Stimulated activated CD4-positive, alpha-beta T cell treated with anti-CD3 and anti-CD28 coated beads, Interleukin-1b, Interleukin-23, amount 100 ng/mL, for 48 hours (primary cell): ENCODE measurements around the gene TAF1.
"Not testable (repeated sequence)": the region's sequence is repeated elsewhere in the genome, so short reads cannot be mapped to it uniquely, and the experiment has no call there.

Experiments used
- DNase-seq: peaks from one replicate; pipeline ENCODE4 v3.0.0-alpha.2; 2020

TAF1 gene

DNA sequence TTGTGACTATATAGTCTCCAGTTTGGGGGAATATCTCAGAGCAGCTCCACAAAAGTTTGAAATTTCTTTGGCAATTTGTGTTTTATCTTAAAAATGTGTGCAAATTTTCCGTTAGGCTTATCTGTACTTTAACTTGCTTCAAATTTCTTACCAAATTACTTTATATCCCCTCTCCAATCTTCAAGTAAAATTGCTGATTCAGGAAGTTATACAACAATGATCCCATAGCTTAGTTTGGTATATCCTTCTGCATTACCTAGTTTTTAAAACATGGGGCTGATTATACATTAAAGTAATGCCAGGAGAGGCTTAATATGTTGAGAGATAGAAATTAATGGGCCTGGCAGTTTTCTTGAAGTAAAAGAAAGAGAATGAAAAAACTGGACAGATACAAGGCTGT lies 66.6 kb downstream of the TAF1 start:
- DNase-seq: no peak

DNA sequence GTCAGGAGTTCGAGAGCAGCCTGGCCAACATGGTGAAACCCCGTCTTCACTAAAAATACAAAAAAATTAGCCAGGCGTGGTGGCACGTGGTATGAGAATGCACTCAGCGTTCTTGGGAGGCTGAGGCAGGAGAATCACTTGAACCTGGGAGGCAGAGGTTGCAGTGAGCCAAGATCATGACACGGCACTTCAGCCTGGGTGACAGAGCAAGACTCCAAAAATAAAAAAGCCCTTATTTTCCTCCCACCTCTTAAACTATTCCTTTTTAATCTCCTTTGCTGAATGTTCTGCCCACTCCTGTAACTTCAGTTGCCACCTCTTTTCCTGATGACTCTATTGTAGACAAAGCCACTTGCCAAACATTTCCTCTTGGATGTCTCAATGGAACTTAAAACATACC lies 72.6 kb downstream of the TAF1 start:
- no peak for DNase-seq

DNA sequence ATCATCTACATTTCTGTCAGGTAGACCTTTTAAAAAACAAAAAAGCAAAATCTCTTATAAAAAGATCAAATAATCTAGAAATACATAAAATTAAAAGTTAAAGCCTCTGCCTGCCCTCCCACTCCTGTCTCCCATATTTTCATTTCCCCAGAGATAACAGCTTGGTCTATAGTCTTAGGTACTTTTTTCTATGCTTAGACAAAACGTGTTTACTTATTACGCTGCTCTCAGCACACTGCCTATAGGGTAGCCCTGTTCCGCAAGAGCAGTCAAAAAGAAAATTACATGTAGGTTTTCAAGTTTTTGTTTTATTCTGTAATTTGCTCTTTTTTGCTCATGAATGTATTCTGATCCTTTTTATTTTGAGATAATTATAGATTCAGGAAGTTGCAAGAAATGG lies 73.3 kb downstream of the TAF1 start:
- DNase-seq: no peak

DNA sequence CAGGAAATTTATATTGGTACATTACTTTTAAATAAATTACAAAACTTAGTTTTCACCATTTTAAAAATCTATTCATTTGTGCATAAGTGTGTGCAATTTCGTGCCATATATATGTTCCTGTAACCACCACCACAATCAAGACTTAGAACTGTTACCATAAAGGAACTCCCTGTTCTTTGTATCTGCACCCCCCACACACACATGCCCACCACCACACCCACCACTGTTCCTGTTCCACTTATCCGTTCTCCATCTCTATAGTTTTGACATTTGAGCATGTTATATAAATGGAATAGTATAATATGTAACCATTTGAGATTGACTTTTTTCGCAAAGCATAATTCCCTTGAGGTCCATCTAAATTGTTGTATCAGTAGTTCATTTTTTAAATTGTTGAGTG lies 73.7 kb downstream of the TAF1 start:
- DNase-seq: no peak

DNA sequence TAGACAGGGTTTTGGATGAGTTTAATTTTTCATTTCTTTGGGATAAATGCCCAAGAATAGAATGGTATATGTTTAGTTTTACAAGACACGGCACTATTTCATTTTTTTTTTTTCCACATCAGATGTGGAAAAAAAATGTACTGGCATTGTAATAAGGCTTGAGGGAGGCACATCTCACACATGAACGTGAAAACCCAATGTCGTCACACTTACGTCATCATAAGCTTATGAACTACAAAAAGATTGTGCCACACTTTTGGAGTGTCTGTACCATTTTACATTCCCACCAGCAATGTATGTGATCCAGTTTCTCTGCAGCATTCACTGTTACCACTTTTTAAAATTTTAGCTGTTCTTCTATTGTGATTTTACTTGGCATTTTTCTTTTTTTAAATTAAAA lies 74.2 kb downstream of the TAF1 start:
- no peak for DNase-seq

DNA sequence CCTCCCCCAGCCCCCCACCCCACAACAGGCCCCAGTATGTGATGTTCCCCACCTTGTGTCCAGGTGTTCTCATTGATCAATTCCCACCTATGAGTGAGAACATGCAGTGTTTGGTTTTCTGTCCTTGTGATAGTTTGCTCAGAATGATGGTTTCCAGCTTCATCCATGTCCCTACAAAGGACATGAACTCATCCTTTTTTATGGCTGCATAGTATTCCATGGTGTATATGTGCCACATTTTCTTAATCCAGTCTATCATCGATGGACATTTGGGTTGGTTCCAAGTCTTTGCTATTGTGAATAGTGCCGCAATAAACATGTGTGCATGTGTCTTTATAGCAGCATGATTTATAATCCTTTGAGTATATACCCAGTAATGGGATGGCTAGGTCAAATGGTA lies 75.7 kb downstream of the TAF1 start:
- not testable (repeated sequence) for DNase-seq

DNA sequence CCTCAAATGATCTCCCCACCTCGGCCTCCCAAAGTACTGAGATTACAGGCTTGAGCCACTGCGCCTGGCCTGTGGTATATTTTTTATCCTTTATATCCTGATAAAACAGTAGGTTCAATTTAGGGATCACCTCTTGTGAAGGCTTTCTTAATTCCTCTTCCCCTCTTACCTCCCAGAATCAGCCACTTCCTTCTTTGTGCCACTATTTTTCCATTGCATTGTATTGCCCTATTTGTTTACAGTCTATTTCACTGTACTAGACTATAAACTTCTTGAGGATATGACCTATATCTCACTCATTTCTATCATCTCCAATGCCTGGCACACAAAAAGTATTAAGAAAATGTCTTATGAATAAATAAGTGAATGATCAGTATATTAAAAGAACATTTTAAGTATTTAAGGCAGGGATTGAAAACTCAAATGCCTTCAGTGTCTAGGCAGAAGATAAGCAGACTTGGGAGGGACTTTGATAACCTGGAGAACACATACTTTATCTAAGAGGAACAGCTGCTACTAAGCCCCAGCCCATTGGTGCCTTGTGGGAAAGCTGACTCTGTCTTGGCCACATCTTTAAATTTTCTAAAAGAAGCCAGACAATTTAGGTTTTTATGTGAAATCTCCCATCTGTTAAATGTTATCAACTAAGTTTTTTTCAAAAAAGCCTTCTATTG lies 84.4 kb downstream of the TAF1 start:
- no peak for DNase-seq

DNA sequence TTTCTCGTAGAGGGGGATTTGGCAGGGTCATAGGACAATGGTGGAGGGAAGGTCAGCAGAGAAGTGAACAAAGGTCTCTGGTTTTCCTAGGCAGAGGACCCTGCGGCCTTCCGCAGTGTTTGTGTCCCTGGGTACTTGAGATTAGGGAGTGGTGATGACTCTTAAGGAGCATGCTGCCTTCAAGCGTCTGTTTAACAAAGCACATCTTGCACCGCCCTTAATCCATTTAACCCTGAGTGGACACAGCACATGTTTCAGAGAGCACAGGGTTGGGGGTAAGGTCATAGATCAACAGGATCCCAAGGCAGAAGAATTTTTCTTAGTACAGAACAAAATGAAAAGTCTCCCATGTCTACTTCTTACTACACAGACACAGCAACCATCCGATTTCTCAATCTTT lies 85.4 kb downstream of the TAF1 start:
- DNase-seq: not testable (repeated sequence)

DNA sequence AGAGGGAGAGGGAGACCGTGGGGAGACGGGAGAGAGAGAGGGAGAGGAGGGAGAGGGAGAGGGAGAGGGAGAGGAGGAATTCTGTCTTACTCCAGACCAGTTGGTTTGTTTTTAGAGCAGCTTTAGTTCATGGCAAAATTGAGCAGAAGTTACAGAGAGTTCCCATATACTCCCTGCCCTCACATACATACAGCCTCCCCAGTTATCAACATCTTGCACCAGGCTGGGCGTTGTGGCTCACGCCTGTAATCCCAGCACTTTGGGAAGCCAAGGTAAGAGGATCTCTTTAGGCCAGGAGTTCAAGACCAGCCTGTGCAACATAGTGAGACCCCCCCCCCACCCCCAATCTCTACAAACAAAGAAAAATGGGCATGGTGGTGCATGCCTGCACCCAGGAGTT lies 86.9 kb downstream of the TAF1 start:
- DNase-seq: no peak

DNA sequence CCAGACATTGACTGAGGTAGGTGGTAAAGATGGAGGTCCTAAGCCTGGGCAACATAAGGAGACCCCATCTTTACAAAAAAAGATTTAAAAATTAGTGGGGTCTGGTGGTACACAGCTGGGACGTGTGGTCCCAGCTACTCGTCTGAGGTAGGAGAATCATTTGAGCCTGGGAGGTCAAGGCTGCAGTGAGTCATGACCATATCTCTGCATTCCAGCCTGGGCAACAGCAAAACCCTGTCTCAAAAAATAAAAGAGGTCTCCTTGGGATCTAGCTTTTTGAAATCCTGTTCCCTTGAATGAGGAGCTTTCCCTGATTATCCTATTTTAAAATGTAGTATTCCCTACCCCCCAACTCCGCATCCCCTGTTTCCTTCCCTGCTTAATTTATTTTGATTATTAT lies 88.1 kb downstream of the TAF1 start:
- DNase-seq: no peak

DNA sequence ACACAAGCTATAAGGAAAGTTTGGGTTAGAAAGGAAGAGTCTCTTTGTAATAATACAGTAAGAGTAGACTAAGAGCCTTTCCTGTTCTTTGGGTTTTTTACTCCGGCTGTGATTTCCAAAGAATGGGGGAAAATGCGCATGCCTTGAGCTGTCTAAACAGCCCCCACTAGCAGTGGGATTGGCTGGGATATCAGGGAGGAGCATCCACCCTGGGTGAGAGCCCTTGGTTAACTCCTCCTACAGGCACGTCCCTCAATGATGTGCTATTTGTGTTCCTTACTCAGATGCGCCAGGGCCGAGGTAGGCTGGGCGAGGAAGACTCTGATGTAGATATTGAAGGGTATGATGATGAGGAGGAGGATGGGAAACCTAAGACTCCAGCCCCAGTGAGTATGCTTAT lies 92.7 kb downstream of the TAF1 start:
- DNase-seq: no peak

DNA sequence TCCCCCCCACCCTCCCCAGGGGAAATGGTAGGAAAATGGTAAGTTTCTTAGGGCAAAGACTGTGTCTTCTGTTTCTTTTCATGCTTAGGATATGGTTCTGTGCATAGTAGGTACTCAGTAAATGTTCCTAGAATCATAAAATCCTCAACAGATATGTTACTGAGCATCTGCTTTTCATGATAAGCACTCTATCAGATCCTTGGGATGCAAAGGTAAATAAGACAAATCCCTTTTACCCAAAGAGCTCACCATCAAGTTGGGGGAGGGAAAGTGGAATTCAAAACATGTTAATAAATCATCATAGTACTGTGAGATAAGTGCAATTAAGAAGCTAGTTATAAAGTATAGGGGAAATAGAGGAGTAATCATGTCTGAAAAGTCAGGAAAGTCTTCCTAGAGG lies 98.8 kb downstream of the TAF1 start:
- DNase-seq: no peak

DNA sequence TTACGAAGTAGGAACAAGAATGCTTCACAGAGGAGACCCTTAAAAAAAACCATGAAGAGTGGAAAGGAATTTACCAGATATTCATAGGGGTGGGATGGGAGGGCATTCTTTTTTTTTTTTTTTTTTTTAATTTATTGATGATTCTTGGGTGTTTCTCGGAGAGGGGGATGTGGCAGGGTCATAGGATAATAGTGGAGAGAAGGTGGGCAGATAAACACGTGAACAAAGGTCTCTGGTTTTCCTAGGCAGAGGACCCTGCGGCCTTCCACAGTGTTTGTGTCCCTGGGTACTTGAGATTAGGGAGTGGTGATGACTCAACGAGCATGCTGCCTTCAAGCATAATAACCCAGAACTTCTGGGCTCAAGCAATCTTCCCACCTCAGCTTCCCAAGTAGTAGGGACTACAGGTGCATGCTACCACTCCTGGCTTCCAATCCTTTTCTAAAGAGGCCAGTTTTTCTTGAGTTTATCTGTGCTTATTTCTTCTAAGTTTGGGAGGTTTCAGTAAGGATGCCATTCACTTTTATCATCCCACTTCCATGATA lies 100.9 kb downstream of the TAF1 start:
- no peak for DNase-seq

DNA sequence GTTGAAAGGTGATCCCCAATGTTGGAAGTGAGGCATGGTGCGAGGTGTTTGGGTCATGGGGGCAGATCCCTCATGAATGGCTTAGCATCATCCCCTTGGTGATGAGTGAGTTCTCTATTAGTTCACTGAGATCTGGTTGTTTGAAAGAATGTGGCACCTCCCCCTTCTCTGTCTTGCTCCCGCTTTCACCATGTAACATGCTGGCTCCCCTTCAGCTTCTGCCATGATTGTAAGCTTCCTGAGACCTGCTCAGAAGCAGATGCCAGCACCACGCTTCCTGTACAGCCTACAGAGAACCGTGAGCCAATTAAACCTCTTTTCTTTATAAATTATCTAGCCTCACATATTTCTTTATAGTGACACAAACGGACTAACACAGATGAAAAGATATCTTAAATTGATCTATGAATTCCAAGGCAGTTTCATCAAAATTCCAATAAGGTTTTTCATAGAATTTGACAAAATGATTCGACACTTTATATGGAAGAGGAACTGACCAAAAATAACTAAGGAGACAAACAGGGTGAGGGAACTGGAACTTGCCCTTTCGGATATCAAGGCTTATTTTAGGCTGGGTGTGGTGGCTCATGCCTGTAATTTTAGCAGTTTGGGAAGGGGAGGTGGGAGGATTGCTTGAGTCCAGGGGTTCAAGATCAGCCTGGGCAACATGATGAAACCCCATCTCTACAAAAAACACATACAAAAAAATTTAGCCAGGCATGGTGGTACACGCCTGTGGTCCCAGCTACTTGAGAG lies 109.8 kb downstream of the TAF1 start:
- no peak for DNase-seq

DNA sequence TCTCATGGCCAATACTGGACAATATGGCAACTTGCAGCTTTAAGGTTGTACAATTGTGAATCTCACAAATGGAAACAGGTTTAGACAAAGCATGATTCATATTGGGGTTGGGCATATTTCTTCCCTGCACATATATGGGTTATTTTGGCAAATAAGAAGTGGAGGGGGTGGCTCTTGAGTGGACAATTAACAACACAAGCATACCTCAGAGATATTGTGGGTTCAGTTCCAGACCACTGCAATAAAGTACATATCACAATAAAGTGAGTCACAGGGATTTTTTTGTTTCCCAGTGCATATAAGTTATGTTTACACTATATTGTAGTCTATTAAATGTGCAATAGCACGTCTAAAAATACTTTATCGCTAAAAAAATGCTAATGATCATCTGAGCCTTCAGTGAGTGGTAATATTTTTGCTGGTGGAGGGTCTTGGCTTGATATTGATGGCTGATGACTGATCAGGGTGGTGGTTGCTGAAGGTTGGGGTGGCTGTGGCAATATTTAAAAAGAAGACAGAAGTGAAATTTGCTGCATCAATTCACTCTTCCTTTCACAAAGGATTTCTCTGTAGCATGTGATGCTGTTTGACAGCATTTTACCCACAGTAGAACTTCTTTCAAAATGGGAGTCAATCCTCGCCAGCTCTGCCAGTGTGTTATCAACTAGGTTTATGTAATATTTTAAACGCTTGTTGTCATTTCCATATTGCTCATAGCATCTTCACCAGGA lies 116.2 kb downstream of the TAF1 start:
- DNase-seq: no peak

DNA sequence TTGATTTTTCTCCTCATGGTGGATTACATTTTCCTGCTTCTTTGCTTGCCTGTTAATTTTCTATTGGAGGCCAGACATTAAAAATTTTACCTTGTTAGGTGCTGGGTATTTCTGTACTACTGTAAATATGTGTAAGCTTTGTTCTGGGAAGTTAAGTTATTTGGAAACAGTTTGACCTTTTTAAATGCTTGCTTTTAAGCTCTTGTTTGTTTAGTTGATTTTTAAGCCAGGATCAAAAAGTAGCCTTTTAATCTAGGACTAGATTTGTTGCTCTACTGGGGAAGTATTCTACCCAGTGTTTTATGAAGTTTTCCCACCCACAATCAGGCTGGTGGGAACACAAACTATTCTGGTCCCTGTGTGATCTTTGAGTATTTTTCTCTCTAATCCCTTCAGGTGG lies 121.7 kb downstream of the TAF1 start:
- no peak for DNase-seq

DNA sequence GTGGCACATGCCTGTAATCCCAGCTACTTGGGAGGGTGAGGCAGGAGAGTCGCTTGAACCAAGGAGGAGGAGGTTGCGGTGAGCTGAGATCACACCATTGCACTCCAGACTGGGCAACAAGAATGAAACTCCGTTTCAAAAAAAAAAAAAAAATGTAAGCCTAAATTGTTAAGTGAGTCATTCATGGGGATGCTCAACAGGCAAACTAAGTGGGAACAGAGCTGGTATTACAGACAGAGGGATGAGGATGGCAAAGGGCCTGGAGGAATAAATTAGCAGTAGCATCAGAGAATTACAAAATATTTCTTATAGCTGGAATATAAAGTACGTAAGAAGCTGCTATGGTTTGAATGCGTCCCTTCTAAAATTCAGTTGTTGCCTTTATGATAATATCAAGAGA lies 123.4 kb downstream of the TAF1 start:
- DNase-seq: no peak

DNA sequence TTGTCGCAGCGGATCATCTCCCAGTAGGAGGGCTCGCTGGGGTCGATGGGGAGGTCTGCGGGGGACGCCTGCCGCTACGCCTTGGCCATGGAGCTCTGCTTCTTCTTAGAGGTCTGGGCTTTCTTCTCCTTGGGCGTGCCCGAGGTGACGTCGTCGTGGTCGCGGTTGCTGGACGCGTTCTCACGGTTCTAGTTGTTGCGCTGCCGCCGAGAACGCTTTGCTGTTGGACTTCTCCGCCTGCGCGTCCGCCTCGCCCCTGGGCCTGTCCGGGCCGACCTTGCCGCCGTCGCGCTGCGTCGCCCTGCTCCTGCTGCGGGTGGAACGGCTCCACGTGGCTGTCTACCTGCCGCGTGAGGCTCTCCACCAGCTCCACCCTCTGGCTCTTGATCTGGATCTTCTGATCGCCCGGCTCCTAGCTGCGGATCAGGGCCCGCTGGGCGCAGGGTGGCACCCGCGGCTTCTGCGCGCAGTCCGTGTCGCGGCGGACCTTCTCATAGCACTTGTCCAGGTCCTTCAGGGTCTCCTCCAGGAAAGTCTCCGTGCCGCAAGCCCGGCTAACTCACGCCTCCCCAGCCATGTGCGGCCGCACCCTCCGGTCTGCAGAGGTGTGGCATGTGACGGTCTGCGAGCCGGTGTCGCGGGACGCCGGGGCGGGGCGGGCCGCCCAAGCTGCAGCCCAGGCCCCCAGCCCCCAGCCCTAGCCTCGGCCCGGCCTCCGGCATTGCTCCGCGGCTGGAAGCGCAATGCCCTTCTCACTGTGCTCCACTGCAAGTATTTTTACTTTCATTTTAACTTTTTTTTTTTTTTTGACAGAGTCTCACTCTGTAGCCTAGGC lies 126.3 kb downstream of the TAF1 start:
- peak; percentile 30 for DNase-seq

DNA sequence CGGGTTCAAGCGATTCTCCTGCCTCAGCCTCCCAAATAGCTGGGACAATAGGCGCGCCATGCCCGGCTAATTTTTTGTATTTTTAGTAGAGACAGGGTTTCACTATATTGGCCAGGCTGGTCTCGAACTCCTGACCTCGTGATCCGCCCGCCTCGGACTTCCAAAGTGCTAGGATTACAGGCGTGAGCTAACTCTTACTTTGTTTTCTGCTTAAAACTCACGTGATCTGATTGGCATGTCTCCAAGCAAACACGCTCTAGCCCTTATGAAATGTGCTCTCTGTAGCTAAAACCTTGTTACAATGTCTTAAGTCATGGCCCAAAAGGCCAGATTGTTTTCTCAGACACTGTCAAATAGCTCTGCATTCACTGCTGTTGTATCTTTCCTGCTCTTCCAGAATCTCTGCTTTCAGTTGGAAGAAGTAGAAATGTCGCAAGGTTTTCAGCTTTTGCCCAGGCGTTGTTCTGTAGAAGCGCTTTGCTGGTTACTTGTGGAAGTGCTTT lies 127.0 kb downstream of the TAF1 start:
- no peak for DNase-seq

DNA sequence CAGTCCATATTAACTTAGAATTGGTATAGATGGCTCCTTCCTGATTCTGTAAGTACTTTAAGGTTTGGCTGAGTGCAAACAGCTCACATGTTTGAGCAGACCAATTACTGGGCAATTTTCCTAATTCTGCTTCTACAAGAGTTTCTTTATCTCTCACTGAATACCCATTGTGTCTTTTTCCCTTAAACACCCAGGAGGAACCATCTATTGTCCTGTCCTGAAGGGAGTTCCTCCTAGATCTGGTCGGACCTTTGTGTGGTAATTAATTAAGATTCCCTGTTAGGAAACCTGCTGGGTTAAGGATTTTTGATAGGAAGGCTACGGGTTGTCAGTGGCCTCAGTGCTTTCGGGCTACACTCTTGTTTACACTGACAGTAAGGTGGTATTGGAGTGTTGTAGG lies 129.8 kb downstream of the TAF1 start:
- DNase-seq: not testable (repeated sequence)

DNA sequence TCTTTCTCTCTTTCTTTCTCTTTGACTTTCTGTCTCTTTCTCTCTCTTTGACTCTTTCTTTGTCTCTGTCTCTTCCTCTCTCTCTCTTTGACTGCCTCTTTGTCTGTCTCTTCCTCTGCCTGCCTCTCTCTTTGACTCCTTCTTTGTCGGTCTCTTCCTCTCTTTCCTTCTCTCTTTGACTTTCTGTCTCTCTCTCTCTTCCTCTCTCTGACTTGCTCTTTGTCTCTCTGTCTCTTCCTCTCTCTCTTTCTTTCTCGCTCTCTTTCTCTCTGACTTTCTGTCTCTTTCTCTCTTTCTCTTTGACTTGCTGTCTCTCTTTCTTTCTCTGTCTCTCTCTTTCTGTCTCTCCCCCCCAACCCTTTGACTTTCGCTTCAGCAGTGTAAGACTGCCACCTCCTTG lies 130.3 kb downstream of the TAF1 start:
- DNase-seq: no peak

DNA sequence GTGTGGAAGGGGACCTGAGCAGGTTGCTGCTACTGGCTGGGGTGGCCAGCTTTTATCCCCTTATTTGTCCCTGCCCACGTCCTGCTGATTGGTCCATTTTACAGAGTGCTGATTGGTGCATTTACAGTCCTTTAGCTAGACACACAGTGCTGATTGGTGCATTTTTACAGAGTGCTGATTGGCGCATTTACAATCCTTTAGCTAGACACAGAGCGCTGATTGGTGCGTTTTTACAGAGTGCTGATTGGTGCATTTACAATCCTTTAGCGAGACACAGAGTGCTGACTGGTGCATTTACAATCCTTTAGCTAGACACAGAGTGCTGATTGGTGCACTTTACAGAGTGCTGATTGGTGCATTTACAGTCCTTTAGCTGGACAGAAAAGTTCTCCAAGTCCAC lies 135.9 kb downstream of the TAF1 start:
- DNase-seq: not testable (repeated sequence)

DNA sequence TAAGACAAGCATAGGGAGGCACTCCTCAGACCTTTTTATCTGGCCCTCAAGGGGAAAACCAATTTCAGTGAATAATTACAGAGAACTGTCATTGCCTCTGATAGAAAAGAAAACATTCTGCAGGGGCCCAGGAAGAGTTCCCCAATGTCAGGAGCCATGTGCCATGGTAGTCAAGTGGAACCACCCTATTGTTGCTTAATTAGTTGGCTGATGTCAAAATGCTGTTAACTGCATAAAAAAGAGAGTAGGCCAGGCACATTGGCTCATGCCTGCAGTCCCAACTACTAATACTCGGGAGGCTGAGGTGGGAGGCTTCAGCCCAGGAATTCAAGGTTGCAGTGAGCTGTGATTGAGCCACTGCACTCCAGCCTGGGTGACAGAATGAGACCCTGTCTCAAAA lies 138.2 kb downstream of the TAF1 start:
- DNase-seq: no peak
